GM23338 (cell line): ENCODE measurements around the gene PPP1R3D. TPM values are rescaled to one million over a fixed set of nuclear protein-coding genes. Genes with fewer than 3 reads are reported as not detected.

ENCODE experiments used
- ATAC-seq: fragments of 200-7000 bp; cut with Tn5 transposase; 3 replicates; pipeline ENCODE4 v1.9.1; 2020
- DNase-seq: peaks from one replicate; pipeline ENCODE4 v3.0.0-alpha.2; 2015; ENCODE audit warnings: low spot score
- H2AFZ ChIP-seq: fragments of 200-600 bp; sonication (generic); 2 replicates; pipeline ENCODE4 v1.8.0; 2016; ENCODE audit warnings: antibody characterized with exemption, mild to moderate bottlenecking, moderate library complexity
- H3F3A ChIP-seq: fragments of 200-600 bp; sonication (generic); replicated peaks from 2 replicates; pipeline ENCODE4 v1.8.0; 2017; ENCODE audit warnings: antibody characterized with exemption, mixed run types, low read depth
- H3K27ac ChIP-seq: fragments of 200-600 bp; sonication (generic); 2 replicates; pipeline ENCODE4 v1.6.1; 2016; ENCODE audit warnings: low read depth
- H3K27me3 ChIP-seq: fragments of 200-600 bp; sonication (generic); 2 replicates; pipeline ENCODE4 v1.8.0; 2016; ENCODE audit warnings: mild to moderate bottlenecking, mixed run types, moderate library complexity; ENCODE audit not compliant: insufficient read depth
- H3K36me3 ChIP-seq: fragments of 200-600 bp; sonication (generic); 2 replicates; pipeline ENCODE4 v1.8.0; 2016; ENCODE audit warnings: mild to moderate bottlenecking; ENCODE audit not compliant: insufficient read depth
- H3K4me1 ChIP-seq: fragments of 200-600 bp; sonication (generic); 2 replicates; pipeline ENCODE4 v1.8.0; 2016; ENCODE audit warnings: mild to moderate bottlenecking, moderate library complexity; ENCODE audit not compliant: insufficient read depth
- H3K4me2 ChIP-seq: fragments of 200-600 bp; sonication (generic); 2 replicates; pipeline ENCODE4 v1.7.1; 2017; ENCODE audit warnings: mixed run types
- H3K4me3 ChIP-seq: fragments of 200-600 bp; sonication (generic); 2 replicates; pipeline ENCODE4 v1.6.1; 2016; ENCODE audit warnings: mixed run types
- H3K79me2 ChIP-seq: fragments of 200-600 bp; sonication (generic); replicated peaks from 2 replicates; pipeline ENCODE4 v1.8.0; 2017; ENCODE audit warnings: mild to moderate bottlenecking; ENCODE audit not compliant: insufficient read depth
- H3K9me2 ChIP-seq: fragments of 200-600 bp; sonication (generic); 2 replicates; pipeline ENCODE4 v1.8.0; 2017; ENCODE audit not compliant: insufficient read depth
- H4K20me1 ChIP-seq: fragments of 200-600 bp; sonication (generic); replicated peaks from 2 replicates; pipeline ENCODE4 v1.8.0; 2017; ENCODE audit warnings: mild to moderate bottlenecking; ENCODE audit not compliant: insufficient read depth
- H3K27ac Mint-ChIP-seq: 2 replicates; pipeline ENCODE4 v1.8.0; 2020; ENCODE audit warnings: inconsistent platforms, mild to moderate bottlenecking, moderate library complexity, mixed read lengths
- H3K27me3 Mint-ChIP-seq: 3 replicates; pipeline ENCODE4 v1.8.0; 2022; ENCODE audit warnings: low read depth, mild to moderate bottlenecking, moderate library complexity, mixed read lengths, inconsistent platforms; ENCODE audit not compliant: insufficient read depth, poor library complexity
- H3K36me3 Mint-ChIP-seq: 3 replicates; pipeline ENCODE4 v1.8.0; 2021; ENCODE audit warnings: low read depth, mild to moderate bottlenecking, inconsistent platforms, moderate library complexity, mixed read lengths
- H3K4me1 Mint-ChIP-seq: 3 replicates; pipeline ENCODE4 v1.8.0; 2020; ENCODE audit warnings: mild to moderate bottlenecking, inconsistent platforms, mixed read lengths
- H3K4me3 Mint-ChIP-seq: 3 replicates; pipeline ENCODE4 v1.8.0; 2021; ENCODE audit warnings: moderate library complexity, mild to moderate bottlenecking, inconsistent platforms, mixed read lengths
- H3K9me3 Mint-ChIP-seq: 3 replicates; pipeline ENCODE4 v1.8.0; 2020; ENCODE audit warnings: moderate library complexity, mild to moderate bottlenecking, inconsistent platforms, mixed read lengths
- CREB1 ChIP-seq: fragments of 250-450 bp; sonication (Bioruptor Pico); IDR thresholded peaks from 2 replicates; pipeline ENCODE4 v1.5.0; 2020; ENCODE audit warnings: low read depth, mild to moderate bottlenecking, moderate library complexity
- CTCF ChIP-seq, 2 experiments: fragments of 200-600 bp in 1 of 2; sonication (generic) in 1 of 2; conservative IDR thresholded peaks; 2 replicates each; pipeline versions ENCODE4 v1.5.1 to v1.6.1; 2016 to 2017; ENCODE audit warnings: antibody characterized with exemption in 2 of 2, low read depth in 2 of 2, mild to moderate bottlenecking in 2 of 2, moderate library complexity in 1 of 2
- ETS1 ChIP-seq: IDR thresholded peaks from 2 replicates; pipeline ENCODE4 v1.6.1; 2016; ENCODE audit warnings: antibody characterized with exemption
- EZH2 ChIP-seq: fragments of 200-600 bp; sonication (generic); IDR thresholded peaks from one replicate; pipeline ENCODE4 v1.8.0; 2017; ENCODE audit warnings: antibody characterized with exemption, mild to moderate bottlenecking, low read depth; ENCODE audit not compliant: unreplicated experiment
- EZH2phosphoT487 ChIP-seq: fragments of 200-600 bp; sonication (generic); IDR thresholded peaks from one replicate; pipeline ENCODE4 v1.8.1; 2018; ENCODE audit warnings: antibody characterized with exemption; ENCODE audit not compliant: unreplicated experiment
- JUNB ChIP-seq: IDR thresholded peaks from one replicate; pipeline ENCODE4 v1.6.1; 2016; ENCODE audit warnings: antibody characterized with exemption; ENCODE audit not compliant: unreplicated experiment
- NANOG ChIP-seq: IDR thresholded peaks from 2 replicates; pipeline ENCODE4 v1.6.1; 2016; ENCODE audit warnings: antibody characterized with exemption, borderline replicate concordance
- POLR2AphosphoS5 ChIP-seq: IDR thresholded peaks from 2 replicates; pipeline ENCODE4 v1.6.1; 2016; ENCODE audit warnings: antibody characterized with exemption, low read depth
- REST ChIP-seq: IDR thresholded peaks from one replicate; pipeline ENCODE4 v1.6.1; 2018; ENCODE audit warnings: antibody characterized with exemption; ENCODE audit not compliant: unreplicated experiment
- STAT1 ChIP-seq: IDR thresholded peaks from one replicate; pipeline ENCODE4 v1.6.1; 2016; ENCODE audit warnings: antibody characterized with exemption; ENCODE audit not compliant: unreplicated experiment
- ZNF114 ChIP-seq: fragments of 250-450 bp; sonication (Bioruptor Pico); IDR thresholded peaks from 2 replicates; pipeline ENCODE4 v1.5.0; 2020; ENCODE audit warnings: mild to moderate bottlenecking, moderate library complexity
- ZNF331 ChIP-seq: fragments of 250-450 bp; sonication (Bioruptor Pico); IDR thresholded peaks from 2 replicates; pipeline ENCODE4 v1.5.0; 2020; ENCODE audit warnings: low read depth, mild to moderate bottlenecking, moderate library complexity
- polyA plus RNA-seq: library from polyadenylated mRNA; unstranded; fragments of >200 nt; fragmentation: Nextera tagmentation; extraction: Ambion mirVana; gene quantifications from 2 replicates; pipeline ENCODE4 v1.2.1, GENCODE V29; 2016
- total RNA-seq: library from RNA; depleted of rRNA; stranded (reverse); fragments of >200 nt; shearing (Covaris generic); gene quantifications from 2 replicates; pipeline ENCODE4 v1.2.3, GENCODE V29; 2014
- TF ChIP-seq, protein P1 (sequence below): fragments of 250-450 bp; sonication (Bioruptor Pico); IDR thresholded peaks from 2 replicates; pipeline ENCODE4 v1.5.0; 2020; ENCODE audit warnings: mild to moderate bottlenecking, moderate library complexity

PPP1R3D gene
- total and polyA plus RNA-seq, 2 experiments from 2014 or later = 1.4 to 3.0 TPM

- Histone ChIP-seq H4K20me1 (no peaks in the 10 kb centered on the region), H3K9me2 (no peaks in the 10 kb centered on the region), H2AFZ (no peak overlapping the region), H3K4me1 (no peaks in the 10 kb centered on the region), H3K79me2 (no peaks in the 10 kb centered on the region), H3K27ac (no peak overlapping the region), H3F3A (no peaks in the 10 kb centered on the region), H3K27me3 (no peaks in the 10 kb centered on the region), H3K36me3 (no peaks in the 10 kb centered on the region), H3K4me2 (no peak overlapping the region), H3K4me3 (no peak overlapping the region)
- Mint-ChIP-seq H3K27me3 (no peaks in the 10 kb centered on the region), H3K4me1 (no peaks in the 10 kb centered on the region), H3K27ac (no peak overlapping the region), H3K4me3 (no peak overlapping the region), H3K36me3 (no peaks in the 10 kb centered on the region), H3K9me3 (no peaks in the 10 kb centered on the region)
- DNase-seq (no peak), ATAC-seq (no peak)
- TF ChIP-seq REST (no peak), STAT1 (no peak), CTCF (conservative IDR thresholded peaks at IDR 0.05; ENCODE audit: low read depth in 2 of 2) (no peak), CREB1 (CRISPR knock-in tag) (no peak), JUNB (no peak), EZH2 (no peak), ZNF114 (no peak), ZNF331 (CRISPR knock-in tag) (no peak), ETS1 (no peak), EZH2phosphoT487 (no peak), NANOG (no peak), POLR2AphosphoS5 (no peak)
- TF ChIP-seq, protein P1, sequence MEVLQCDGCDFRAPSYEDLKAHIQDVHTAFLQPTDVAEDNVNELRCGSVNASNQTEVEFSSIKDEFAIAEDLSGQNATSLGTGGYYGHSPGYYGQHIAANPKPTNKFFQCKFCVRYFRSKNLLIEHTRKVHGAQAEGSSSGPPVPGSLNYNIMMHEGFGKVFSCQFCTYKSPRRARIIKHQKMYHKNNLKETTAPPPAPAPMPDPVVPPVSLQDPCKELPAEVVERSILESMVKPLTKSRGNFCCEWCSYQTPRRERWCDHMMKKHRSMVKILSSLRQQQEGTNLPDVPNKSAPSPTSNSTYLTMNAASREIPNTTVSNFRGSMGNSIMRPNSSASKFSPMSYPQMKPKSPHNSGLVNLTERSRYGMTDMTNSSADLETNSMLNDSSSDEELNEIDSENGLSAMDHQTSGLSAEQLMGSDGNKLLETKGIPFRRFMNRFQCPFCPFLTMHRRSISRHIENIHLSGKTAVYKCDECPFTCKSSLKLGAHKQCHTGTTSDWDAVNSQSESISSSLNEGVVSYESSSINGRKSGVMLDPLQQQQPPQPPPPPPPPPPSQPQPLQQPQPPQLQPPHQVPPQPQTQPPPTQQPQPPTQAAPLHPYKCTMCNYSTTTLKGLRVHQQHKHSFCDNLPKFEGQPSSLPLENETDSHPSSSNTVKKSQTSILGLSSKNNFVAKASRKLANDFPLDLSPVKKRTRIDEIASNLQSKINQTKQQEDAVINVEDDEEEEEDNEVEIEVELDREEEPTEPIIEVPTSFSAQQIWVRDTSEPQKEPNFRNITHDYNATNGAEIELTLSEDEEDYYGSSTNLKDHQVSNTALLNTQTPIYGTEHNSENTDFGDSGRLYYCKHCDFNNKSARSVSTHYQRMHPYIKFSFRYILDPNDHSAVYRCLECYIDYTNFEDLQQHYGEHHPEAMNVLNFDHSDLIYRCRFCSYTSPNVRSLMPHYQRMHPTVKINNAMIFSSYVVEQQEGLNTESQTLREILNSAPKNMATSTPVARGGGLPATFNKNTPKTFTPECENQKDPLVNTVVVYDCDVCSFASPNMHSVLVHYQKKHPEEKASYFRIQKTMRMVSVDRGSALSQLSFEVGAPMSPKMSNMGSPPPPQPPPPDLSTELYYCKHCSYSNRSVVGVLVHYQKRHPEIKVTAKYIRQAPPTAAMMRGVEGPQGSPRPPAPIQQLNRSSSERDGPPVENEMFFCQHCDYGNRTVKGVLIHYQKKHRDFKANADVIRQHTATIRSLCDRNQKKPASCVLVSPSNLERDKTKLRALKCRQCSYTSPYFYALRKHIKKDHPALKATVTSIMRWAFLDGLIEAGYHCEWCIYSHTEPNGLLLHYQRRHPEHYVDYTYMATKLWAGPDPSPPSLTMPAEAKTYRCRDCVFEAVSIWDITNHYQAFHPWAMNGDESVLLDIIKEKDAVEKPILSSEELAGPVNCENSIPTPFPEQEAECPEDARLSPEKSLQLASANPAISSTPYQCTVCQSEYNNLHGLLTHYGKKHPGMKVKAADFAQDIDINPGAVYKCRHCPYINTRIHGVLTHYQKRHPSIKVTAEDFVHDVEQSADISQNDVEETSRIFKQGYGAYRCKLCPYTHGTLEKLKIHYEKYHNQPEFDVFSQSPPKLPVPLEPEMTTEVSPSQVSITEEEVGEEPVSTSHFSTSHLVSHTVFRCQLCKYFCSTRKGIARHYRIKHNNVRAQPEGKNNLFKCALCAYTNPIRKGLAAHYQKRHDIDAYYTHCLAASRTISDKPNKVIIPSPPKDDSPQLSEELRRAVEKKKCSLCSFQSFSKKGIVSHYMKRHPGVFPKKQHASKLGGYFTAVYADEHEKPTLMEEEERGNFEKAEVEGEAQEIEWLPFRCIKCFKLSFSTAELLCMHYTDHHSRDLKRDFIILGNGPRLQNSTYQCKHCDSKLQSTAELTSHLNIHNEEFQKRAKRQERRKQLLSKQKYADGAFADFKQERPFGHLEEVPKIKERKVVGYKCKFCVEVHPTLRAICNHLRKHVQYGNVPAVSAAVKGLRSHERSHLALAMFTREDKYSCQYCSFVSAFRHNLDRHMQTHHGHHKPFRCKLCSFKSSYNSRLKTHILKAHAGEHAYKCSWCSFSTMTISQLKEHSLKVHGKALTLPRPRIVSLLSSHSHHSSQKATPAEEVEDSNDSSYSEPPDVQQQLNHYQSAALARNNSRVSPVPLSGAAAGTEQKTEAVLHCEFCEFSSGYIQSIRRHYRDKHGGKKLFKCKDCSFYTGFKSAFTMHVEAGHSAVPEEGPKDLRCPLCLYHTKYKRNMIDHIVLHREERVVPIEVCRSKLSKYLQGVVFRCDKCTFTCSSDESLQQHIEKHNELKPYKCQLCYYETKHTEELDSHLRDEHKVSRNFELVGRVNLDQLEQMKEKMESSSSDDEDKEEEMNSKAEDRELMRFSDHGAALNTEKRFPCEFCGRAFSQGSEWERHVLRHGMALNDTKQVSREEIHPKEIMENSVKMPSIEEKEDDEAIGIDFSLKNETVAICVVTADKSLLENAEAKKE (CRISPR knock-in tag) = no peak
These were observed 32.1 kb upstream of the PPP1R3D start for GRCh38 chr20:59972037-59972801.
